Neural cell (in vitro differentiated cells): ENCODE measurements around the gene CD2.

ENCODE experiments used
- EP300 ChIP-seq: fragments of 450-650 bp; conservative IDR thresholded peaks from 2 replicates; pipeline ENCODE4 v1.6.1; 2014; ENCODE audit warnings: antibody characterized with exemption, mild to moderate bottlenecking, moderate library complexity; ENCODE audit not compliant: poor library complexity, severe bottlenecking
- EZH2 ChIP-seq: fragments of 200-600, 300-800 bp; shearing (Covaris generic), sonication (generic); IDR thresholded peaks from 2 replicates; pipeline ENCODE4 v1.6.1; 2014; ENCODE audit warnings: antibody characterized with exemption, low read length, borderline replicate concordance, mild to moderate bottlenecking; ENCODE audit not compliant: insufficient read depth, poor library complexity, severe bottlenecking
- MXI1 ChIP-seq: fragments of 450-650 bp; conservative IDR thresholded peaks from 2 replicates; pipeline ENCODE4 v1.6.1; 2014; ENCODE audit warnings: antibody characterized with exemption, mild to moderate bottlenecking; ENCODE audit not compliant: poor library complexity, severe bottlenecking
- POLR2AphosphoS5 ChIP-seq: IDR thresholded peaks from 2 replicates; pipeline ENCODE4 v1.6.1; 2012
- RAD21 ChIP-seq: fragments of 450-650 bp; conservative IDR thresholded peaks from 2 replicates; pipeline ENCODE4 v1.6.1; 2014; ENCODE audit warnings: antibody characterized with exemption, mild to moderate bottlenecking, moderate library complexity
- SMC3 ChIP-seq: fragments of 450-650 bp; conservative IDR thresholded peaks from 2 replicates; pipeline ENCODE4 v1.6.1; 2014; ENCODE audit warnings: antibody characterized with exemption, mild to moderate bottlenecking, moderate library complexity; ENCODE audit not compliant: poor library complexity
- TAF1 ChIP-seq: IDR thresholded peaks from 2 replicates; pipeline ENCODE4 v1.6.1; 2012; ENCODE audit warnings: low read depth
- TF ChIP-seq, protein P1 (sequence below): fragments of 450-650 bp; IDR thresholded peaks from 2 replicates; pipeline ENCODE4 v1.5.1; 2014; ENCODE audit warnings: antibody characterized with exemption, mild to moderate bottlenecking, moderate library complexity; ENCODE audit not compliant: poor library complexity, severe bottlenecking
- TF ChIP-seq, protein P2 (sequence below): IDR thresholded peaks from 2 replicates; pipeline ENCODE4 v1.6.1; 2012; ENCODE audit warnings: borderline replicate concordance

DNA sequence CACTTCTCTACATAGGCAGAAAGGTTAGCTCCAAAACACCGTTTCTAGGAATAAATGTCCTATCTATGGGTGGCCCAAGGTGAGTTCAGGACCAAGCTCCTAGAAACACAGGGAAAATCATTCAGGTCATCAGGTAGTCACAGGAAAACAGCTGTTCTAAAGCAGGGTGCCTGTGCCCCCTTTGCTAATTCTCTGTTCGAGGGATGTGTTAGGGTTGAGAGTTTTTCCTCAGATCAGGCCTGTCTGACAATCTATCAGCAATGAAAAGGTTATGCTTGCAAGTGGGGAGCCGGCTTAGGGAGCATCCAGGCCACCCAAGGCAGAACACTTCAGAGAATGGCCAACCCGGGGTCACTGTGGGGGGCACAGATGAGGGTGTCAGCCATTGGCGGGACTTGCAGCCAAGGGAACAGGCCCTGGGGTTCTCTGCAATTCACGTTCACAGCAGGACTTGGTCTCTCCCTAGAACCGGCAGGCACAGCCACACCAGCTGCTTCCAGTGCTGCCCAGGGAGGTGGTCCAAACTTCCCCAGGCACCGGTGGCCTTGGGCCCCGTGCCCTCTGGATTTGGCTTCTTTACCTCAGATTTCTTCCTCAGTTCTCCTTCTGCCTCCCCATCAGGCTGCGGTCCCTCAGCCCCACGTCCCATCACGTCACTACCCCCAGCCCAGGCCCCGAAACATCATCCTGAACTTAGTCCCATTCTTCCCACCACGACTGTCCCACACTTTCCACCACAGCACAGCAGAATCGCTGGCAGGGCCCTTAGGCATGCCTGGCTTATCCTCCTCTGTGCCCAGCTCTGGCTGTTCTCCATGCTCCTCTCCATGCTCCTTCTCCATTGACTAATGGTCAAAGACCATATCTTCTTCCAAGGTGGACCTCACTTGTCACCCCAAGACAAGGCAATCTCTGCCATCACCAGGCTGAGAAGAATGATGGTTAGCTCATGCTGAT lies 11.0 kb downstream of the CD2 start:
- TF ChIP-seq, protein P1, sequence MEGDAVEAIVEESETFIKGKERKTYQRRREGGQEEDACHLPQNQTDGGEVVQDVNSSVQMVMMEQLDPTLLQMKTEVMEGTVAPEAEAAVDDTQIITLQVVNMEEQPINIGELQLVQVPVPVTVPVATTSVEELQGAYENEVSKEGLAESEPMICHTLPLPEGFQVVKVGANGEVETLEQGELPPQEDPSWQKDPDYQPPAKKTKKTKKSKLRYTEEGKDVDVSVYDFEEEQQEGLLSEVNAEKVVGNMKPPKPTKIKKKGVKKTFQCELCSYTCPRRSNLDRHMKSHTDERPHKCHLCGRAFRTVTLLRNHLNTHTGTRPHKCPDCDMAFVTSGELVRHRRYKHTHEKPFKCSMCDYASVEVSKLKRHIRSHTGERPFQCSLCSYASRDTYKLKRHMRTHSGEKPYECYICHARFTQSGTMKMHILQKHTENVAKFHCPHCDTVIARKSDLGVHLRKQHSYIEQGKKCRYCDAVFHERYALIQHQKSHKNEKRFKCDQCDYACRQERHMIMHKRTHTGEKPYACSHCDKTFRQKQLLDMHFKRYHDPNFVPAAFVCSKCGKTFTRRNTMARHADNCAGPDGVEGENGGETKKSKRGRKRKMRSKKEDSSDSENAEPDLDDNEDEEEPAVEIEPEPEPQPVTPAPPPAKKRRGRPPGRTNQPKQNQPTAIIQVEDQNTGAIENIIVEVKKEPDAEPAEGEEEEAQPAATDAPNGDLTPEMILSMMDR = no peak
- TF ChIP-seq RAD21 (no peak), SMC3 (no peak), MXI1 (no peak), POLR2AphosphoS5 (no peak), EP300 (no peak), EZH2 (no peak), TAF1 (no peak)
- TF ChIP-seq, protein P2, sequence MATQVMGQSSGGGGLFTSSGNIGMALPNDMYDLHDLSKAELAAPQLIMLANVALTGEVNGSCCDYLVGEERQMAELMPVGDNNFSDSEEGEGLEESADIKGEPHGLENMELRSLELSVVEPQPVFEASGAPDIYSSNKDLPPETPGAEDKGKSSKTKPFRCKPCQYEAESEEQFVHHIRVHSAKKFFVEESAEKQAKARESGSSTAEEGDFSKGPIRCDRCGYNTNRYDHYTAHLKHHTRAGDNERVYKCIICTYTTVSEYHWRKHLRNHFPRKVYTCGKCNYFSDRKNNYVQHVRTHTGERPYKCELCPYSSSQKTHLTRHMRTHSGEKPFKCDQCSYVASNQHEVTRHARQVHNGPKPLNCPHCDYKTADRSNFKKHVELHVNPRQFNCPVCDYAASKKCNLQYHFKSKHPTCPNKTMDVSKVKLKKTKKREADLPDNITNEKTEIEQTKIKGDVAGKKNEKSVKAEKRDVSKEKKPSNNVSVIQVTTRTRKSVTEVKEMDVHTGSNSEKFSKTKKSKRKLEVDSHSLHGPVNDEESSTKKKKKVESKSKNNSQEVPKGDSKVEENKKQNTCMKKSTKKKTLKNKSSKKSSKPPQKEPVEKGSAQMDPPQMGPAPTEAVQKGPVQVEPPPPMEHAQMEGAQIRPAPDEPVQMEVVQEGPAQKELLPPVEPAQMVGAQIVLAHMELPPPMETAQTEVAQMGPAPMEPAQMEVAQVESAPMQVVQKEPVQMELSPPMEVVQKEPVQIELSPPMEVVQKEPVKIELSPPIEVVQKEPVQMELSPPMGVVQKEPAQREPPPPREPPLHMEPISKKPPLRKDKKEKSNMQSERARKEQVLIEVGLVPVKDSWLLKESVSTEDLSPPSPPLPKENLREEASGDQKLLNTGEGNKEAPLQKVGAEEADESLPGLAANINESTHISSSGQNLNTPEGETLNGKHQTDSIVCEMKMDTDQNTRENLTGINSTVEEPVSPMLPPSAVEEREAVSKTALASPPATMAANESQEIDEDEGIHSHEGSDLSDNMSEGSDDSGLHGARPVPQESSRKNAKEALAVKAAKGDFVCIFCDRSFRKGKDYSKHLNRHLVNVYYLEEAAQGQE = no peak
